Vagina (tissue), 2 donors: ENCODE data around the gene GBF1. TPM values are rescaled to one million over a fixed set of nuclear protein-coding genes. Genes with fewer than 3 reads are reported as not detected.

ENCODE experiments used
- DNase-seq, 2 donors: peaks; one replicate each; pipeline ENCODE4 v3.0.0-alpha.2; 2017; ENCODE audit errors: extremely low spot score in 2 of 2
- H3K27ac ChIP-seq: fragments of 200-600 bp; sonication (generic); one replicate; pipeline ENCODE4 v1.5.1; 2019
- H3K27me3 ChIP-seq: fragments of 200-600 bp; sonication (generic); one replicate; pipeline ENCODE4 v1.5.1; 2019
- H3K36me3 ChIP-seq, 2 donors: fragments of 200-600 bp; sonication (generic); one replicate each; pipeline ENCODE4 v1.5.1; 2017 to 2019
- H3K4me1 ChIP-seq: fragments of 200-600 bp; sonication (generic); one replicate; pipeline ENCODE4 v1.5.1; 2019
- H3K4me3 ChIP-seq, 2 donors: fragments of 200-600 bp; sonication (generic); 1 replicate in 1 of 2; 2 replicates in 1 of 2; pipeline ENCODE4 v1.5.1; 2016 to 2019
- H3K9me3 ChIP-seq: fragments of 200-600 bp; sonication (generic); one replicate; pipeline ENCODE4 v1.5.1; 2019
- POLR2A ChIP-seq, 2 donors: fragments of 450-650 bp; IDR thresholded peaks; one replicate each; pipeline ENCODE4 v1.6.1; 2017; ENCODE audit warnings: antibody characterized with exemption in 2 of 2, mild to moderate bottlenecking in 2 of 2, moderate library complexity in 2 of 2
- POLR2AphosphoS5 ChIP-seq, 2 donors: sonication (generic); formaldehyde crosslinking; IDR thresholded peaks; one replicate each; pipeline ENCODE4 v1.9.0; 2017; ENCODE audit warnings: antibody characterized with exemption in 2 of 2, mild to moderate bottlenecking in 2 of 2, low read depth in 1 of 2; ENCODE audit not compliant: insufficient read depth in 1 of 2
- intact Hi-C: fragments of 100-400 bp; cut with DNase I; formaldehyde crosslinking; loops from one replicate; pipeline ENCODE4 v1.15.1; 2023
- total RNA-seq: library from RNA; depleted of rRNA; stranded (reverse); fragments of >200 nt; gene quantifications from one replicate; pipeline ENCODE4 v1.2.3, GENCODE V29; 2016
- TF ChIP-seq, protein P1 (sequence below), 3 experiments: fragments of 450-650 bp in 2 of 3; fragments of 200-600 bp in 1 of 3; sonication (generic) in 1 of 3; IDR thresholded peaks; one replicate each; pipeline ENCODE4 v1.5.1; 2017 to 2019; ENCODE audit warnings: antibody characterized with exemption in 3 of 3, mild to moderate bottlenecking in 2 of 3, moderate library complexity in 2 of 3

GBF1 gene
- total RNA-seq, 1 donor from 2014 or later = 48.9 TPM

DNA sequence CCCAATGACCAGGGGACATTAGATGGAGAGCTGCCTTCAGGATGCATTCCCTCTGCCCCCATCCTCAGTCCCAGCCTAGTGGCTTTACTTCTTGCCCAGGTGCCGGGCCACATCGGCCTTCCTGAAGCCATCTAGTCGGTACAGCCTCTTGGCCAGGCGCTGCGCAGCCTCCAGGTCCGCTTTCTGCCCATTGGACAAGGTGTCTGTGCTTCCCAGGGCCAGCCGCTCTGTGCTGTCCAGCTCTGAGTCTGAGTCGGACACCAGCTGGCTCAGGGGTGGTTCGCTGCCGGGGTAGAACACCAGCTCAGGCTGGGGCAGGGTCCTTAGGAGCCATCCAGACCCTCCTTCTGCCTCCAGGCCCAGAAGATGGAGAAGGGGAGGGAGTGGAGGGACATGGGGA, 167.0 kb downstream of the GBF1 start:
- peaks cover 6% of the 10 kb centered on the region for H3K27me3 ChIP-seq
- no peak for DNase-seq
- H3K4me1 ChIP-seq = peaks cover 27% of the 10 kb centered on the region
- no peaks in the 10 kb centered on the region for H3K36me3 ChIP-seq
- H3K9me3 ChIP-seq = no peaks in the 10 kb centered on the region
- no peak overlapping the region for H3K27ac ChIP-seq
- TF ChIP-seq POLR2A (IDR thresholded peaks at IDR 0.05) = no peak
- TF ChIP-seq, protein P1, sequence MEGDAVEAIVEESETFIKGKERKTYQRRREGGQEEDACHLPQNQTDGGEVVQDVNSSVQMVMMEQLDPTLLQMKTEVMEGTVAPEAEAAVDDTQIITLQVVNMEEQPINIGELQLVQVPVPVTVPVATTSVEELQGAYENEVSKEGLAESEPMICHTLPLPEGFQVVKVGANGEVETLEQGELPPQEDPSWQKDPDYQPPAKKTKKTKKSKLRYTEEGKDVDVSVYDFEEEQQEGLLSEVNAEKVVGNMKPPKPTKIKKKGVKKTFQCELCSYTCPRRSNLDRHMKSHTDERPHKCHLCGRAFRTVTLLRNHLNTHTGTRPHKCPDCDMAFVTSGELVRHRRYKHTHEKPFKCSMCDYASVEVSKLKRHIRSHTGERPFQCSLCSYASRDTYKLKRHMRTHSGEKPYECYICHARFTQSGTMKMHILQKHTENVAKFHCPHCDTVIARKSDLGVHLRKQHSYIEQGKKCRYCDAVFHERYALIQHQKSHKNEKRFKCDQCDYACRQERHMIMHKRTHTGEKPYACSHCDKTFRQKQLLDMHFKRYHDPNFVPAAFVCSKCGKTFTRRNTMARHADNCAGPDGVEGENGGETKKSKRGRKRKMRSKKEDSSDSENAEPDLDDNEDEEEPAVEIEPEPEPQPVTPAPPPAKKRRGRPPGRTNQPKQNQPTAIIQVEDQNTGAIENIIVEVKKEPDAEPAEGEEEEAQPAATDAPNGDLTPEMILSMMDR (IDR thresholded peaks at IDR 0.05) = no peak
- no peak for TF ChIP-seq POLR2AphosphoS5 (IDR thresholded peaks at IDR 0.05; ENCODE audit: insufficient read depth in 1 of 2, low read depth in 1 of 2)
- no peak overlapping the region for H3K4me3 ChIP-seq
- intact Hi-C loops = no loop called here

DNA sequence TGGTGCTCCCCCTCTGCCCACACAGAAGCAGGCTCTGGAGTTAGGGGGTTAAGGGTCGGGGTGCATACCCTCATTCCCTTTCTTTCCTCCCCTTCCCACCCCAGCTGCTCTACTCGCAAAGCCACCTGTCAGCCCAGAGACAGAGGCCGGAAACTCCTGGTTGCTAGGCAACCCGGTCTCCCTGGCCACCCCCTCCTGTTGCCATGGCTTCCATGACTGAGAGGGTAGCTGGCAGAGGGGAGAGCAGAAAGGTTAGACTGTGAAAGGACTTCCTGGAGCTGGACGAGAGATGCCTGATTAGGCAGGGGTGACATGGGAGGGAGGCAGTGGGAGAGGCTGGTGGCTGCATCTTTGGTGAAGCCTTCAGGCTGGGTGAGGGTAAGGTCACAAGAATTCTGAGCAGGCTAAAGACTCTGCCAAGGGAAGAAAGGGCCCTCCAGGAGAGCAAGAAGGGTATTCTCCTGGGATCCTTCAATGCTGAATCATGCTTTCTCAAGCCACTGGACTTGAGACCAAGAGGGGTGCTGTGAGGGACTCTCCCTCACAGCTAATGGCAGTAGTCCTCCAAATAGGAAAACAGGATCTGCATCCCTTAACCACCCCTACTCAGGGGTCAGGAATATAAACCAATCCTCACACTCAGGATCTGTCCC, 167.8 kb downstream of the GBF1 start:
- Histone ChIP-seq H3K4me3 (no peak overlapping the region), H3K4me1 (peaks cover 26% of the 10 kb centered on the region), H3K27me3 (peaks cover 6% of the 10 kb centered on the region), H3K9me3 (no peaks in the 10 kb centered on the region), H3K36me3 (no peaks in the 10 kb centered on the region), H3K27ac (no peak overlapping the region)
- intact Hi-C loops = no loop called here
- TF ChIP-seq POLR2AphosphoS5 (IDR thresholded peaks at IDR 0.05; ENCODE audit: insufficient read depth in 1 of 2, low read depth in 1 of 2) (no peak), POLR2A (IDR thresholded peaks at IDR 0.05) (no peak)
- TF ChIP-seq, protein P1 (IDR thresholded peaks at IDR 0.05) = no peak
- DNase-seq = no peak

- no peak overlapping the region for H3K4me3 ChIP-seq
- peaks cover 6% of the 10 kb centered on the region for H3K27me3 ChIP-seq
Measured at GRCh38 chr10:102413806-102414561, 168.7 kb downstream of the GBF1 start.

DNA sequence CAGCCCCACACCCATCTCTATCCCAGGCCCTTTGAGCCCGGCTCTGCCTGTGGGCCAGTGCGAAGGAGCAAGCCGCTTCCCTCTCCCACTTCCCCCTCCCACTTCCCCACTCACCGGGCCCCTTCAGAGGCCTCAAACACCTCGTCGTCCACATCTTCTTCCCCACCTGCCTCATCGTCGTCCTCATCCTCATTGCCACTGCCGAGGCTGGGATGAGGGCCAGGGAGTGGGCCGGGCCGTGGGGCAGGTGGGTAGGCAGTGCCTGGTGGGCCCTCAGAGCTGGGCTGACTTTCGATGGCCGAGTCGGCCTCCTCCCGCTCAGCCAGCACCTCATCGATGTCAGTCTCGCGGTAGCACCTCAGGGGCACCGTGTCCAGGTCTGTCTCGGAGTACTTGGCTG, 169.4 kb downstream of the GBF1 start:
- Histone ChIP-seq H3K27me3 (peaks cover 6% of the 10 kb centered on the region), H3K4me1 (peaks cover 26% of the 10 kb centered on the region), H3K4me3 (no peak overlapping the region), H3K27ac (no peak overlapping the region), H3K9me3 (no peaks in the 10 kb centered on the region), H3K36me3 (no peaks in the 10 kb centered on the region)
- TF ChIP-seq, protein P1 (IDR thresholded peaks at IDR 0.05) = no peak
- TF ChIP-seq POLR2AphosphoS5 (IDR thresholded peaks at IDR 0.05; ENCODE audit: insufficient read depth in 1 of 2, low read depth in 1 of 2) = no peak
- no peak for TF ChIP-seq POLR2A (IDR thresholded peaks at IDR 0.05)
- no peak for DNase-seq
- intact Hi-C loops = no loop called here

More at GRCh38 chr10:102413806-102414561, 168.7 kb downstream of the GBF1 start:
- intact Hi-C loops = no loop called here
- no peak for DNase-seq
- TF ChIP-seq POLR2A (IDR thresholded peaks at IDR 0.05) = no peak
- TF ChIP-seq, protein P1 (IDR thresholded peaks at IDR 0.05) = no peak
- TF ChIP-seq POLR2AphosphoS5 (IDR thresholded peaks at IDR 0.05; ENCODE audit: insufficient read depth in 1 of 2, low read depth in 1 of 2) = no peak
- H3K9me3 ChIP-seq = no peaks in the 10 kb centered on the region
- H3K27ac ChIP-seq = no peak overlapping the region
- H3K36me3 ChIP-seq = no peaks in the 10 kb centered on the region
- peaks cover 25% of the 10 kb centered on the region for H3K4me1 ChIP-seq

DNA sequence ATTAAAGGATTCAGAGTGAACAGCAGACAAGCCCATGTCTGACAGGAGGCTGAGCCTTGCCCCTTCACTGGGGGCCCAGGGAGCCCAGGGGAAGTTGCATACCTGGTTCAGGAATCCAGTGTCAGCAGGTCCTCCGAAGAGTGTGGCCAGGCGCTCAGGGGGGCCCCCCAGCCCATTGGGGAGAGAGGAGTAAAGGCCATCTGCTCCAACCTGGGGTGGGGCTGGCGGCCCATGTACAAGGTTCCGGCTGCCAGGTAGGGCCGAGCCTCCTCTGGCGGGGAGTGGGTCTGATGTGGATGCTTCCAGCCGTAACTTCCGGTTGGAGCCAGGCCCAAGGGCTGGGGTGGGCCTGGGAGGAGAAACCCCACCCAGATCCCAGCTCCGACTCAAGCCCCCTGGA, 171.0 kb downstream of the GBF1 start:
- intact Hi-C loops = no loop called here
- Histone ChIP-seq H3K4me3 (no peak overlapping the region), H3K27ac (no peak overlapping the region), H3K9me3 (no peaks in the 10 kb centered on the region), H3K27me3 (no peaks in the 10 kb centered on the region), H3K4me1 (peaks cover 19% of the 10 kb centered on the region), H3K36me3 (no peaks in the 10 kb centered on the region)
- TF ChIP-seq, protein P1 (IDR thresholded peaks at IDR 0.05) = no peak
- TF ChIP-seq POLR2AphosphoS5 (IDR thresholded peaks at IDR 0.05; ENCODE audit: insufficient read depth in 1 of 2, low read depth in 1 of 2) = no peak
- TF ChIP-seq POLR2A (IDR thresholded peaks at IDR 0.05) = no peak
- no peak for DNase-seq
